GM08714 (cell line): ENCODE results near the gene STAG1.
"Not testable (repeated sequence)": the region's sequence is repeated elsewhere in the genome, so short reads cannot be mapped to it uniquely, and the experiment has no call there.

Source experiments
- H3K4me3 ChIP-seq: fragments of 200-500 bp; sonication (Bioruptor generic); 2 replicates; pipeline ENCODE4 v1.5.1; 2014; ENCODE audit warnings: mild to moderate bottlenecking, low read length, inconsistent platforms
- ZNF274 ChIP-seq: IDR thresholded peaks from 2 replicates; pipeline ENCODE4 v1.6.1; 2012; ENCODE audit warnings: mild to moderate bottlenecking, low read depth, low read length

Gene STAG1

DNA sequence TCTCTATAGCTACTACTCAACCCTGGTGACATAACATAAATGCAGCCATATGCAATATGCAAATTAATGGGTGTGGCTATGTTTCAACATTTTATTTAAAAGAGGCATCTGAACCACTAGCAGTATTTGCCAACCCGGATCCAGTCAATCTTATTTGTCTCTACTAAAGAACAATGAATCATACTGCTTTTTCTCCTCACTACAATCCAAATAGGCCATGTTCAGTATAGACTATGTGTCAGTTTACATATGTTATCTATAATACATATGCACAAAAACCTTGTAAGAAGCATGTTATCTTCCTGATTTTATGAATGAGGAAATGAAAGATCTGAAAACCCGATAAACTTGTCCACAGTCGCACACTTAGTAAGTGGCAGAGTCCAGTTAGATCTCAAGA is 125.7 kb downstream of the STAG1 start:
- TF ChIP-seq ZNF274: no peak
- no peak overlapping the region for H3K4me3 ChIP-seq

DNA sequence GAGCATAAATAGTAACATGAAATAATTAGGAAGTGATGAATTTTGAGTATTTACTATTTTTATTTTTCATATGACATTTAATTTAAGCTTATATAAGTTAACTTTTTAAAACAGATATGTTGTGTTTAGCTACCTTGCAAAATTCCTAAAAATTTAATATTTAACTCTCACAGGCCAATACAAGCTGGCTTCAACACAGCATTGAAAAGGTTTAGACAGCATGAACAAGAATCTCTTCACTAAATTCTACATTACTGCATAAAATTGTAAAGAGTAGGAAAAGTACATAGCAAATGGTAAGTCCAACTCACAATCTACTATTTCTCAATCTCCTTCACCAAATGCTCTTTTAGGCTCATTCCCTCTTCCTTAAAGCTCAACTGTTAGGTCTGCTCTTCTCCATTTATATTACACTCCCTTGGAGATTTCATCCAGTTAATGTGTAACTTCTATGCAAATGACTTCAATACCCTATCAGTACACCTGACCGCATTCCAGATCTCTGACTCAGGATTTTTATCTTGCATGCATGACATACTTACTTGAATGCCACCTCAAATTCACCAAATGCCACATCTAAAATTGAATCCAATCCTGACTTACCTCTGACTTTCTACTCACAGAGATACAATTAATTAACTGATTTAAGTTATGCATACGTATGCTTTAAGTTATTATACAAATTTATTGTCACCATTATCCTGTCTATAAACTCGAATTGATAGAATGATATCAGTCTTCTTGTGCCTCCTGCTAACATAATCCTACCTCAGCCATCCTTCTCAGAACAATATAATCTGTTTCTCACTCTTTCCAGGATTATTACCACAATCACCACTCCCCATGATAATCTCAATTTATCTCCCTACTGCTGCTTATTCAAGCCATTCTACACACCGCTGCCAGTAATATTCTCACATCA is 127.0 kb downstream of the STAG1 start:
- TF ChIP-seq ZNF274: no peak
- no peak overlapping the region for H3K4me3 ChIP-seq

DNA sequence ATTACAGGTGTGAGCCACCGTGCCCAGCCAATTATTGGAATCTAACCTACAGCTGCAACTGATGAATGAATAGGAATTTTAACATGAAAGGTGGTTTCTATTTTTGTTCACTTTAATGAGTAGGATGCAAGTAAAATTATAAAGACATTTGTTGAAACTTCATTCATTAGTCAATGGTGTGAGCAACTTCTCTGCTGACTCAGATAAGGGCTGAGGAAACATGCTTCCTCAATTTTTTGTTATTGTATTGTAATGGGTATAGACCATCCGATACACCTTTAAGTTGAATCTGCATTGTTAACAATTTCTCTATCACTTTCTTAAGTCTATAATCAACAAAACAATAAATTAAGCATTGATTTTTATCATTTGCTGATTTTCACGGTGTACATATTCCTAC is 127.8 kb downstream of the STAG1 start:
- no peak overlapping the region for H3K4me3 ChIP-seq
- TF ChIP-seq ZNF274: no peak

DNA sequence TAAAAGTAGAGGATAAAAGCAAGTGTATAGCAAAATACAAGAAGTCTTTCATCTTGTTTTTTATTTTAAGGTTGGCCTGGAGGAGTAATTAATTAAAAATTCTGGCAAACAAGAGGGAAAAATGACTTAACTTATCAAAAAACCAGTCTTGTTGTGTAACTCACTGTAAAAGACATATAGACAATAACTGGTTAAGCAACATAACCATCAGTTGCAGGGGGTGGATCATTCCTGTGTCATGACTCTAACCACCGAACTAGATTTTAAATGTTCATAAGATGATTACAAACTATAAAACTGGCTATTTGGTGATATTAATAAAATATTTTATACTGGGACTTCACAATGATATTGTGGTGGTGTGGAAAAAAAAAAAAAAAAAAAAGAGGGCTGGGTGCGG is 130.6 kb downstream of the STAG1 start:
- H3K4me3 ChIP-seq: no peak overlapping the region
- TF ChIP-seq ZNF274: no peak

DNA sequence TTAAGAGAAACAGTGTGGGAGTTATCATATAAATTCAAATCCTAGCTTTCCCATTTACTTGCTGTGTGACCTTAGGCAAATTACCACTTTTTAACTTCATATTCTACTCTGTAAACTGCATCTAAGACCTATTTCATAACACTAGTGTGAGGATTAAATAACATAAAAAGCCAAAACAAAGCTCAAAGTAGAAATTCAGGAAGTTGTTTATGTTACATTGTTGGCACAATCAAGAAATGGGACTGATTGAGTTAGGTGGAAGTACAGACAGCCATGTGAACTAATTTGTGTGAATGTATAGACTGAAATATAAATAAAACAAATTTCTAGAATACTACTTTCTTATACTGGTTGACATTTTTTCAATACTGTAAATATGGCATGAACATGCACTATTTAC is 131.7 kb downstream of the STAG1 start:
- no peak for TF ChIP-seq ZNF274
- no peak overlapping the region for H3K4me3 ChIP-seq

DNA sequence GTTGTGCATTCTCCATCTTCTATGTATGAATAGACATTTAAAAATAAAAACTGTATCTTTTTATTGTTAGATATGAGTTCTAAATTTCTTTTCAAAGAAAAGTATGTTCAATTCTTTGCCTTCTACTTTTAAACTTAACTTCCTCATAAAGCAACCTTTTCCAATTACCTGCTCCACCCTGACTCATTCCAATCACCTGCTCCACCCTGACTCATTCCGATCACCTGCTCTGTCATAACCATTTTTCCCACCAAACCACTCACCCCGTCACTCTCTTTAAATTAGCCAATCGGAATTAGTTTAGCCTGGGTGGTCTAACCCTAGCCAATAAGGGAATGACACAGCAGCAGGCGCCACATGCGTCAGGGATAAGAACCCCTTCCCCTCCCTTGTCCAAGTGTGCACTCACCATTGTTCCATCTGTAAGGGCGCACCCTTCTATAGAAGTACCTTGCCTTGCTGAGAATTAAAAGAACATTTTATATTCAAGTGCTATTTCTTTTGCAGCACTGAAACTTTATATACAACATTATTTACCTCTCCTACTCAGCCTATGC is 134.1 kb downstream of the STAG1 start:
- not testable (repeated sequence) for H3K4me3 ChIP-seq

DNA sequence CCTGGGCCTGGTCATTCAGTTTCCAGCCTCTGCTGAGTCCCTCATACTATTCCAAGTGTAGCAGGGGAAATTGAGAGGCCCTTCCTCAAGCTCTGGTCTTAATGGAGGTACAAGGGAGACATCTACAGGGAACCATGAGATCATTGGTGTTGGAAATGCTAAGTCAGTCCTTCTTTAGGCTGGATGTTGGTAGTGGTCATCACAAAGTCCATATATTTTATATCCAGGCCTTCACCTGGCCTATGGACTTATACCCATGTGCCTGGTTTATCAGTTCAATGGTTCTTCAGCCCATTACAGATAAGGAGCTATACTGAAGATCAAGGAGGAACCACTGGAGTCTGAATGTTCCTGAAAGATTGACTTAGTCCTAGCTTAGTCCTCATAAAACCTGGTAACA is 135.0 kb downstream of the STAG1 start:
- no peak for TF ChIP-seq ZNF274
- no peak overlapping the region for H3K4me3 ChIP-seq

DNA sequence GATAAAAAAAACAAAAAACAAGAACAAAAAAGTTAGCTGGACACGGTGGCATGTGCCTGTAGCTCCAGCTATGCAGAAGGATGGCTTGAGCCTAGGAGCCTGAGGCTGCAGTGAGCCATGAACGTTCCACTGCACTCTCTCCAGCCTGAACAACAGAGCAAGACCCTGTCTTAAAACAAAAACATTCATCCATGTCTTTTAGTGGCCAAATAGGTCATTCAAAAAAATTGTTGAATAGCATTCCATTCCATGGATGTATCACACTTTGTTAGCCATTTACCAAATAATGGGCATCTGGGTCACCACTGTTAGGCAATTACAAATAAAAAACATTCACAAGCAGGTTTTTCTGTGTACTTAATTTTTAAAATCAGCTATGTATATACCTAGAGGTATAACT is 139.7 kb downstream of the STAG1 start:
- no peak overlapping the region for H3K4me3 ChIP-seq
- TF ChIP-seq ZNF274: no peak

GRCh38 chr3:136606990-136607389 is 145.2 kb downstream of the STAG1 start:
- no peak overlapping the region for H3K4me3 ChIP-seq
- TF ChIP-seq ZNF274: no peak

GRCh38 chr3:136606216-136606615 is 146.0 kb downstream of the STAG1 start:
- H3K4me3 ChIP-seq: not testable (repeated sequence)

GRCh38 chr3:136604961-136605360 is 147.2 kb downstream of the STAG1 start:
- no peak for TF ChIP-seq ZNF274
- no peak overlapping the region for H3K4me3 ChIP-seq

GRCh38 chr3:136602818-136603217 is 149.4 kb downstream of the STAG1 start:
- no peak overlapping the region for H3K4me3 ChIP-seq

GRCh38 chr3:136595913-136596697 is 156.1 kb downstream of the STAG1 start:
- TF ChIP-seq ZNF274: no peak
- H3K4me3 ChIP-seq: no peak overlapping the region

More at GRCh38 chr3:136602818-136603217, 149.4 kb downstream of the STAG1 start:
- TF ChIP-seq ZNF274: no peak

GRCh38 chr3:136586580-136586979 is 165.6 kb downstream of the STAG1 start:
- no peak for TF ChIP-seq ZNF274
- no peak overlapping the region for H3K4me3 ChIP-seq

DNA sequence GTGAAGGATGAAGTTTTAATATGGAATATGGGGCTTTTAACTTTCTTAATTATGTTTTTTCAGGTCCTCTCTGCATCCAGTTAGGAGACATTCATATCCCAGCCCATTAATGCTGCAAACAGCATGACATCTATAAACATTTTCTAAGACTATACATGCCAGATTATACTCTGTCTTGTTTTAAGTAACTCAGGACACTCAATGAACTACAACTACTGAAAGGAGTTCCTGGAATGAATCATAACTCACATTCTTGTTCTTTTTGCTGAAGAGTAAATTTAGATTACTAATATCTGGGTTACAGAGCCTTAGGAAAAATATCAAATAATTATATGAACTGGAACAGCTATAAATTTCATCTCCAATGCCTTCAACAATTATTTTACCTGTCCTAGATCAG is 167.4 kb downstream of the STAG1 start:
- no peak for TF ChIP-seq ZNF274
- H3K4me3 ChIP-seq: no peak overlapping the region
